HepG2 (cell line): Measurements from ENCODE around the gene SDK2. TPM values are rescaled to one million over a fixed set of nuclear protein-coding genes. Genes with fewer than 3 reads are reported as not detected.
A peak's percentile ranks its signal among the peaks of the same experiment; 100 is the strongest.

ENCODE experiments used
- ATF1 ChIP-seq: IDR thresholded peaks from 2 replicates; pipeline ENCODE4 v1.6.1; 2016; ENCODE audit warnings: mild to moderate bottlenecking, control low read depth
- BRD4 ChIP-seq: sonication (generic); formaldehyde crosslinking; IDR thresholded peaks from 2 replicates; pipeline ENCODE4 v1.4.0; 2020; ENCODE audit warnings: missing genetic modification reagents
- IRX3 ChIP-seq: sonication (generic); formaldehyde crosslinking; IDR thresholded peaks from 2 replicates; pipeline ENCODE4 v1.8.1; 2023; ENCODE audit warnings: mild to moderate bottlenecking, low read depth, missing genetic modification reagents, borderline replicate concordance
- KDM2A ChIP-seq: sonication (generic); formaldehyde crosslinking; IDR thresholded peaks from 2 replicates; pipeline ENCODE4 v1.4.0; 2020; ENCODE audit warnings: low read depth, missing genetic modification reagents, borderline replicate concordance
- RAD51 ChIP-seq: fragments of 450-650 bp; IDR thresholded peaks from 2 replicates; pipeline ENCODE4 v1.6.1; 2016; ENCODE audit warnings: borderline replicate concordance
- RXRA ChIP-seq: sonication (generic); formaldehyde crosslinking; IDR thresholded peaks from 2 replicates; pipeline ENCODE4 v1.5.1; 2020; ENCODE audit warnings: missing genetic modification reagents
- YY1 ChIP-seq: IDR thresholded peaks from 2 replicates; pipeline ENCODE4 v1.6.1; 2011; ENCODE audit warnings: low read length, low read depth, moderate library complexity, mild to moderate bottlenecking; ENCODE audit not compliant: insufficient read depth, insufficient replicate concordance
- ZFX ChIP-seq: sonication (generic); formaldehyde crosslinking; IDR thresholded peaks from 2 replicates; pipeline ENCODE4 v1.4.0; 2020; ENCODE audit warnings: mild to moderate bottlenecking, low read depth, missing genetic modification reagents, moderate library complexity
- ZNF343 ChIP-seq: sonication (generic); formaldehyde crosslinking; IDR thresholded peaks from 2 replicates; pipeline ENCODE4 v1.4.0; 2020; ENCODE audit warnings: mild to moderate bottlenecking, missing genetic modification reagents
- ZNF350 ChIP-seq: sonication (generic); formaldehyde crosslinking; IDR thresholded peaks from 2 replicates; pipeline ENCODE4 v1.4.0; 2020; ENCODE audit warnings: mild to moderate bottlenecking, low read depth, missing genetic modification reagents, borderline replicate concordance
- ZNF451 ChIP-seq: sonication (generic); formaldehyde crosslinking; IDR thresholded peaks from 2 replicates; pipeline ENCODE4 v1.5.0; 2020; ENCODE audit warnings: mild to moderate bottlenecking, missing genetic modification reagents
- ZNF670 ChIP-seq: sonication (generic); formaldehyde crosslinking; IDR thresholded peaks from 2 replicates; pipeline ENCODE4 v1.8.0; 2022; ENCODE audit warnings: mild to moderate bottlenecking, missing genetic modification reagents, borderline replicate concordance
- ZNF672 ChIP-seq: sonication (generic); formaldehyde crosslinking; IDR thresholded peaks from 2 replicates; pipeline ENCODE4 v1.8.1; 2022; ENCODE audit warnings: missing genetic modification reagents
- polyA plus RNA-seq, 8 experiments: library from polyadenylated mRNA; depleted of rRNA in 3 of 8; stranded (reverse) in 7 of 8; unstranded in 1 of 8; fragments of >200 nt; fragmentation: Illumina TruSeq in 4 of 8; extraction: Trizol in 4 of 8; gene quantifications; 2 replicates each; pipeline versions ENCODE4 v1.2.1 to v1.2.3, GENCODE V29; 2011 to 2016; ENCODE audit warnings: low read depth in 4 of 8, missing spikeins in 1 of 8, mixed read lengths in 1 of 8; ENCODE audit not compliant: insufficient read depth in 1 of 8
- total RNA-seq, 5 experiments: library from RNA; depleted of rRNA; stranded (reverse); fragments of >200 nt; fragmentation: Illumina TruSeq; extraction: Trizol; gene quantifications; 2 replicates each; pipeline ENCODE4 v1.2.3, GENCODE V29; 2016; ENCODE audit warnings: low read depth in 1 of 5
- TF ChIP-seq, protein P1 (sequence below): sonication (generic); formaldehyde crosslinking; IDR thresholded peaks from 2 replicates; pipeline ENCODE4 v1.4.0; 2020; ENCODE audit warnings: missing genetic modification reagents
- TF ChIP-seq, protein P2 (sequence below): sonication (generic); formaldehyde crosslinking; conservative IDR thresholded peaks from 2 replicates; pipeline ENCODE4 v1.8.1; 2023; ENCODE audit warnings: missing genetic modification reagents
- TF ChIP-seq, protein P3 (sequence below): sonication (generic); formaldehyde crosslinking; IDR thresholded peaks from 2 replicates; pipeline ENCODE4 v1.5.1; 2020; ENCODE audit warnings: missing genetic modification reagents, mild to moderate bottlenecking, borderline replicate concordance
- TF ChIP-seq, protein P4 (sequence below): sonication (generic); formaldehyde crosslinking; IDR thresholded peaks from 2 replicates; pipeline ENCODE4 v1.5.0; 2020; ENCODE audit warnings: missing genetic modification reagents
- TF ChIP-seq, protein P5 (sequence below): IDR thresholded peaks from 2 replicates; pipeline ENCODE4 v1.6.1; 2016

The SDK2 gene
- total and polyA plus RNA-seq, 2 of the 13 experiments (the other 11 are each of a cell fraction or from before 2014, with no cell fraction given), result not detected

DNA sequence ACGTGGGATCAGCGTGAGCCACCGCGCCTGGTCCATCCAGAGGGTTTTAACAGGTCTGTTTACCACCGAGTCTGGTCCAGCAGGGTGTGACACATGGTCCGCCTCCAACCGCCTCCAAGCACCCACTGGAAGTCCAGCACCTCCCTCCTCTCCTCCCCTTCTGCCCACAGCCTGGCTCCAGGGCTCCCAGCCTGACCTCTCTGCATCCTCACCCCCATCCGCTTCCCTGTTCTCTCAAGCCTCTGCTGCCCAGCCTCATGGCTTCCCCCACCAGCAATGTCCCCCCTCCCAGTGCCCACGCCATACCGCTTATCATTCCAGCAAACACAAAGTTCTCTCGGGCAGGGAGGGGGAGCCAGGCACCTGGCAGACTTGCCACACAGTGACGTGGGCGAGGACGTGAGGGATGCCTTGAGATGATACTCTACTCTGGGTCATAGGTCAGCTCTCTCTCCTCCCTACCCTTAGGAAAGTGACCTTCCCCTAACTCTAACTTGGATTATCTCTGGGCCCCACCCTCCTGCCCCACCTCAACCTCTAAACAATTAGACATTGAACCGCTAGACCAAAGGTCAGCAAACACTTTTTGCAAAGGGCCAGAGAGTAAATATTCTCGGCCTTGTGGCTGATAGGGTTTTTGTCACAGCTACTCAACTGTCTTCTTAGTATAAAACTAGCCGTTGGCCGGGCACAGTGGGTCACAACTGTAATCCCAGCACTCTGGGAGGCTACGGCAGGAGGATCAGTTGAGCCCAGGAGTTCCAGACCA is 355.5 kb downstream of the SDK2 start (continued):
- TF ChIP-seq, protein P1, sequence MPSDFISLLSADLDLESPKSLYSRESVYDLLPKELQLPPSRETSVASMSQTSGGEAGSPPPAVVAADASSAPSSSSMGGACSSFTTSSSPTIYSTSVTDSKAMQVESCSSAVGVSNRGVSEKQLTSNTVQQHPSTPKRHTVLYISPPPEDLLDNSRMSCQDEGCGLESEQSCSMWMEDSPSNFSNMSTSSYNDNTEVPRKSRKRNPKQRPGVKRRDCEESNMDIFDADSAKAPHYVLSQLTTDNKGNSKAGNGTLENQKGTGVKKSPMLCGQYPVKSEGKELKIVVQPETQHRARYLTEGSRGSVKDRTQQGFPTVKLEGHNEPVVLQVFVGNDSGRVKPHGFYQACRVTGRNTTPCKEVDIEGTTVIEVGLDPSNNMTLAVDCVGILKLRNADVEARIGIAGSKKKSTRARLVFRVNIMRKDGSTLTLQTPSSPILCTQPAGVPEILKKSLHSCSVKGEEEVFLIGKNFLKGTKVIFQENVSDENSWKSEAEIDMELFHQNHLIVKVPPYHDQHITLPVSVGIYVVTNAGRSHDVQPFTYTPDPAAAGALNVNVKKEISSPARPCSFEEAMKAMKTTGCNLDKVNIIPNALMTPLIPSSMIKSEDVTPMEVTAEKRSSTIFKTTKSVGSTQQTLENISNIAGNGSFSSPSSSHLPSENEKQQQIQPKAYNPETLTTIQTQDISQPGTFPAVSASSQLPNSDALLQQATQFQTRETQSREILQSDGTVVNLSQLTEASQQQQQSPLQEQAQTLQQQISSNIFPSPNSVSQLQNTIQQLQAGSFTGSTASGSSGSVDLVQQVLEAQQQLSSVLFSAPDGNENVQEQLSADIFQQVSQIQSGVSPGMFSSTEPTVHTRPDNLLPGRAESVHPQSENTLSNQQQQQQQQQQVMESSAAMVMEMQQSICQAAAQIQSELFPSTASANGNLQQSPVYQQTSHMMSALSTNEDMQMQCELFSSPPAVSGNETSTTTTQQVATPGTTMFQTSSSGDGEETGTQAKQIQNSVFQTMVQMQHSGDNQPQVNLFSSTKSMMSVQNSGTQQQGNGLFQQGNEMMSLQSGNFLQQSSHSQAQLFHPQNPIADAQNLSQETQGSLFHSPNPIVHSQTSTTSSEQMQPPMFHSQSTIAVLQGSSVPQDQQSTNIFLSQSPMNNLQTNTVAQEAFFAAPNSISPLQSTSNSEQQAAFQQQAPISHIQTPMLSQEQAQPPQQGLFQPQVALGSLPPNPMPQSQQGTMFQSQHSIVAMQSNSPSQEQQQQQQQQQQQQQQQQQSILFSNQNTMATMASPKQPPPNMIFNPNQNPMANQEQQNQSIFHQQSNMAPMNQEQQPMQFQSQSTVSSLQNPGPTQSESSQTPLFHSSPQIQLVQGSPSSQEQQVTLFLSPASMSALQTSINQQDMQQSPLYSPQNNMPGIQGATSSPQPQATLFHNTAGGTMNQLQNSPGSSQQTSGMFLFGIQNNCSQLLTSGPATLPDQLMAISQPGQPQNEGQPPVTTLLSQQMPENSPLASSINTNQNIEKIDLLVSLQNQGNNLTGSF, result no peak
- peak; percentile 80 for TF ChIP-seq ATF1
- peak; percentile 72; the same call in 1 of the 2 replicates for TF ChIP-seq BRD4 (CRISPR knock-in tag)
- TF ChIP-seq, protein P2, sequence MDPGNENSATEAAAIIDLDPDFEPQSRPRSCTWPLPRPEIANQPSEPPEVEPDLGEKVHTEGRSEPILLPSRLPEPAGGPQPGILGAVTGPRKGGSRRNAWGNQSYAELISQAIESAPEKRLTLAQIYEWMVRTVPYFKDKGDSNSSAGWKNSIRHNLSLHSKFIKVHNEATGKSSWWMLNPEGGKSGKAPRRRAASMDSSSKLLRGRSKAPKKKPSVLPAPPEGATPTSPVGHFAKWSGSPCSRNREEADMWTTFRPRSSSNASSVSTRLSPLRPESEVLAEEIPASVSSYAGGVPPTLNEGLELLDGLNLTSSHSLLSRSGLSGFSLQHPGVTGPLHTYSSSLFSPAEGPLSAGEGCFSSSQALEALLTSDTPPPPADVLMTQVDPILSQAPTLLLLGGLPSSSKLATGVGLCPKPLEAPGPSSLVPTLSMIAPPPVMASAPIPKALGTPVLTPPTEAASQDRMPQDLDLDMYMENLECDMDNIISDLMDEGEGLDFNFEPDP (CRISPR knock-in tag), result no peak
- TF ChIP-seq IRX3 (CRISPR knock-in tag), result peak; percentile 81; the same call in 1 of the 2 replicates
- TF ChIP-seq, protein P3, sequence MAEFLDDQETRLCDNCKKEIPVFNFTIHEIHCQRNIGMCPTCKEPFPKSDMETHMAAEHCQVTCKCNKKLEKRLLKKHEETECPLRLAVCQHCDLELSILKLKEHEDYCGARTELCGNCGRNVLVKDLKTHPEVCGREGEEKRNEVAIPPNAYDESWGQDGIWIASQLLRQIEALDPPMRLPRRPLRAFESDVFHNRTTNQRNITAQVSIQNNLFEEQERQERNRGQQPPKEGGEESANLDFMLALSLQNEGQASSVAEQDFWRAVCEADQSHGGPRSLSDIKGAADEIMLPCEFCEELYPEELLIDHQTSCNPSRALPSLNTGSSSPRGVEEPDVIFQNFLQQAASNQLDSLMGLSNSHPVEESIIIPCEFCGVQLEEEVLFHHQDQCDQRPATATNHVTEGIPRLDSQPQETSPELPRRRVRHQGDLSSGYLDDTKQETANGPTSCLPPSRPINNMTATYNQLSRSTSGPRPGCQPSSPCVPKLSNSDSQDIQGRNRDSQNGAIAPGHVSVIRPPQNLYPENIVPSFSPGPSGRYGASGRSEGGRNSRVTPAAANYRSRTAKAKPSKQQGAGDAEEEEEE (CRISPR knock-in tag), result peak; percentile 89; the same call in 1 of the 2 replicates
- TF ChIP-seq, protein P4, sequence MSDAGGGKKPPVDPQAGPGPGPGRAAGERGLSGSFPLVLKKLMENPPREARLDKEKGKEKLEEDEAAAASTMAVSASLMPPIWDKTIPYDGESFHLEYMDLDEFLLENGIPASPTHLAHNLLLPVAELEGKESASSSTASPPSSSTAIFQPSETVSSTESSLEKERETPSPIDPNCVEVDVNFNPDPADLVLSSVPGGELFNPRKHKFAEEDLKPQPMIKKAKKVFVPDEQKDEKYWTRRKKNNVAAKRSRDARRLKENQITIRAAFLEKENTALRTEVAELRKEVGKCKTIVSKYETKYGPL (CRISPR knock-in tag), result no peak
- peak; percentile 67 for TF ChIP-seq ZFX (CRISPR knock-in tag)
- TF ChIP-seq KDM2A, result peak; percentile 74
- TF ChIP-seq ZNF343 (CRISPR knock-in tag), result no peak
- TF ChIP-seq YY1, result peak; percentile 20
- no peak for TF ChIP-seq ZNF672 (CRISPR knock-in tag)
- no peak for TF ChIP-seq RAD51
- no peak for TF ChIP-seq ZNF451 (CRISPR knock-in tag)
- peak; percentile 98 for TF ChIP-seq RXRA
- peak; percentile 38; the same call in 1 of the 2 replicates for TF ChIP-seq ZNF670 (CRISPR knock-in tag)
- peak; percentile 99 for TF ChIP-seq ZNF350 (CRISPR knock-in tag)
- TF ChIP-seq, protein P5, sequence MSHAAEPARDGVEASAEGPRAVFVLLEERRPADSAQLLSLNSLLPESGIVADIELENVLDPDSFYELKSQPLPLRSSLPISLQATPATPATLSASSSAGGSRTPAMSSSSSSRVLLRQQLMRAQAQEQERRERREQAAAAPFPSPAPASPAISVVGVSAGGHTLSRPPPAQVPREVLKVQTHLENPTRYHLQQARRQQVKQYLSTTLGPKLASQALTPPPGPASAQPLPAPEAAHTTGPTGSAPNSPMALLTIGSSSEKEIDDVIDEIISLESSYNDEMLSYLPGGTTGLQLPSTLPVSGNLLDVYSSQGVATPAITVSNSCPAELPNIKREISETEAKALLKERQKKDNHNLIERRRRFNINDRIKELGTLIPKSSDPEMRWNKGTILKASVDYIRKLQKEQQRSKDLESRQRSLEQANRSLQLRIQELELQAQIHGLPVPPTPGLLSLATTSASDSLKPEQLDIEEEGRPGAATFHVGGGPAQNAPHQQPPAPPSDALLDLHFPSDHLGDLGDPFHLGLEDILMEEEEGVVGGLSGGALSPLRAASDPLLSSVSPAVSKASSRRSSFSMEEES, result peak; percentile 69; the same call in 1 of the 2 replicates
